SK-N-SH treated with all-trans-retinoic acid at 6 μM for 48 hours (cell line): ENCODE results near the gene PPY.

Source experiments
- ATAC-seq: fragments of 200-7000 bp; cut with Tn5 transposase; 3 replicates; pipeline ENCODE4 v1.9.1; 2020; ENCODE audit warnings: mild to moderate bottlenecking, moderate library complexity
- ARNTL ChIP-seq: fragments of 450-650 bp; formaldehyde crosslinking; IDR thresholded peaks from 2 replicates; pipeline ENCODE4 v1.5.0; 2020; ENCODE audit warnings: low read depth, mild to moderate bottlenecking, moderate library complexity, borderline replicate concordance
- BACH2 ChIP-seq: fragments of 250-450 bp; sonication (Bioruptor Pico); IDR thresholded peaks from 2 replicates; pipeline ENCODE4 v1.9.0; 2021; ENCODE audit warnings: mild to moderate bottlenecking, borderline replicate concordance
- CSDC2 ChIP-seq: fragments of 250-450 bp; sonication (Bioruptor Pico); IDR thresholded peaks from 2 replicates; pipeline ENCODE4 v1.5.0; 2020; ENCODE audit warnings: mild to moderate bottlenecking, moderate library complexity
- ESRRG ChIP-seq: fragments of 250-450 bp; sonication (Bioruptor Pico); IDR thresholded peaks from 2 replicates; pipeline ENCODE4 v1.6.1; 2021; ENCODE audit warnings: mild to moderate bottlenecking
- GLIS3 ChIP-seq: fragments of 250-450 bp; sonication (Bioruptor Pico); IDR thresholded peaks from 2 replicates; pipeline ENCODE4 v1.5.0; 2020; ENCODE audit warnings: mild to moderate bottlenecking, moderate library complexity
- ISL1 ChIP-seq: fragments of 250-450 bp; sonication (Bioruptor Pico); IDR thresholded peaks from 2 replicates; pipeline ENCODE4 v2.1.2; 2022; ENCODE audit warnings: mild to moderate bottlenecking, moderate library complexity
- PPARA ChIP-seq: fragments of 250-450 bp; sonication (Bioruptor Pico); IDR thresholded peaks from 2 replicates; pipeline ENCODE4 v1.5.0; 2020; ENCODE audit warnings: mild to moderate bottlenecking, borderline replicate concordance
- RARB ChIP-seq: fragments of 250-450 bp; sonication (Bioruptor Pico); IDR thresholded peaks from 2 replicates; pipeline ENCODE4 v1.8.0; 2021; ENCODE audit warnings: mild to moderate bottlenecking, moderate library complexity
- ZC3H10 ChIP-seq: fragments of 250-450 bp; sonication (Bioruptor Pico); IDR thresholded peaks from 2 replicates; pipeline ENCODE4 v1.5.1; 2021; ENCODE audit warnings: mild to moderate bottlenecking, moderate library complexity
- ZFP3 ChIP-seq: fragments of 250-450 bp; sonication (Bioruptor Pico); IDR thresholded peaks from 2 replicates; pipeline ENCODE4 v1.5.0; 2020; ENCODE audit warnings: mild to moderate bottlenecking, moderate library complexity
- ZNF565 ChIP-seq: fragments of 450-650 bp; formaldehyde crosslinking; conservative IDR thresholded peaks from 2 replicates; pipeline ENCODE4 v1.5.0; 2020; ENCODE audit warnings: low read depth, mild to moderate bottlenecking, moderate library complexity
- ZNF8 ChIP-seq: fragments of 450-650 bp; formaldehyde crosslinking; IDR thresholded peaks from 2 replicates; pipeline ENCODE4 v1.5.0; 2020; ENCODE audit warnings: mild to moderate bottlenecking, moderate library complexity
- TF ChIP-seq, protein P1 (sequence below): fragments of 250-450 bp; sonication (Bioruptor Pico); IDR thresholded peaks from 2 replicates; pipeline ENCODE4 v1.8.0; 2020; ENCODE audit warnings: mild to moderate bottlenecking, moderate library complexity, borderline replicate concordance
- TF ChIP-seq, protein P2 (sequence below): fragments of 250-450 bp; sonication (Bioruptor Pico); IDR thresholded peaks from 2 replicates; pipeline ENCODE4 v1.5.0; 2020; ENCODE audit warnings: mild to moderate bottlenecking, moderate library complexity
- TF ChIP-seq, protein P3 (sequence below): fragments of 250-450 bp; sonication (Bioruptor Pico); IDR thresholded peaks from 2 replicates; pipeline ENCODE4 v1.5.1; 2021; ENCODE audit warnings: mild to moderate bottlenecking, moderate library complexity
- TF ChIP-seq, protein P4 (sequence below): fragments of 250-450 bp; sonication (Bioruptor Pico); IDR thresholded peaks from 2 replicates; pipeline ENCODE4 v1.8.0; 2021; ENCODE audit warnings: low read depth, mild to moderate bottlenecking, moderate library complexity, borderline replicate concordance

PPY gene

DNA sequence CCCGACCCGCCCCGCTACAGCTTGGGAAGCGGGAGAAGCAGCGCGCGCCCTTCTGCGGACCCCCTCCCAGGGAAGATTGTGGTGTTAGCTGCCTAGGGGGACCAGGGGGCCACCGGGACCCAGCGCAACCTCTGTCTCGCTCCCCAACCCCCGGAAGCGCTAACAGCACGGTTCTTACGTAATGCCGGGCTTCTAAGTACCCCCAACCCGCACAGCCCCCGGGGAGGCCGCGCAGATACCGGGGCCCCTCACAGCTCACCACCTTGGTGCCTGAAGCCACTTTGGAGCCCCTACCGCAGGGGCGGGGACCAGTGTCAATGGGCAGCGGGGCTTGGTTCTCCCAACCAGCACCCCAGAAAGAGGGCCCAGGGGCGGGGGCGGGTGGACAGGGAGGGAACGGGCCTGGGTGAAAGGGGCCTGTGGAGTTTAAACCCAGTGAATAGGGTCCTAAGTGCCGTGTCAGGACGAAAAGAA lies 35.3 kb downstream of the PPY start:
- no peak for TF ChIP-seq ISL1 (CRISPR knock-in tag)
- TF ChIP-seq ARNTL (CRISPR knock-in tag), result no peak
- TF ChIP-seq ZNF565 (CRISPR knock-in tag), result no peak
- no peak for TF ChIP-seq GLIS3 (CRISPR knock-in tag)
- no peak for TF ChIP-seq PPARA (CRISPR knock-in tag)
- no peak for TF ChIP-seq CSDC2
- no peak for TF ChIP-seq ZNF8
- TF ChIP-seq, protein P1, sequence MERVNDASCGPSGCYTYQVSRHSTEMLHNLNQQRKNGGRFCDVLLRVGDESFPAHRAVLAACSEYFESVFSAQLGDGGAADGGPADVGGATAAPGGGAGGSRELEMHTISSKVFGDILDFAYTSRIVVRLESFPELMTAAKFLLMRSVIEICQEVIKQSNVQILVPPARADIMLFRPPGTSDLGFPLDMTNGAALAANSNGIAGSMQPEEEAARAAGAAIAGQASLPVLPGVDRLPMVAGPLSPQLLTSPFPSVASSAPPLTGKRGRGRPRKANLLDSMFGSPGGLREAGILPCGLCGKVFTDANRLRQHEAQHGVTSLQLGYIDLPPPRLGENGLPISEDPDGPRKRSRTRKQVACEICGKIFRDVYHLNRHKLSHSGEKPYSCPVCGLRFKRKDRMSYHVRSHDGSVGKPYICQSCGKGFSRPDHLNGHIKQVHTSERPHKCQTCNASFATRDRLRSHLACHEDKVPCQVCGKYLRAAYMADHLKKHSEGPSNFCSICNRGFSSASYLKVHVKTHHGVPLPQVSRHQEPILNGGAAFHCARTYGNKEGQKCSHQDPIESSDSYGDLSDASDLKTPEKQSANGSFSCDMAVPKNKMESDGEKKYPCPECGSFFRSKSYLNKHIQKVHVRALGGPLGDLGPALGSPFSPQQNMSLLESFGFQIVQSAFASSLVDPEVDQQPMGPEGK, result no peak
- TF ChIP-seq, protein P2, sequence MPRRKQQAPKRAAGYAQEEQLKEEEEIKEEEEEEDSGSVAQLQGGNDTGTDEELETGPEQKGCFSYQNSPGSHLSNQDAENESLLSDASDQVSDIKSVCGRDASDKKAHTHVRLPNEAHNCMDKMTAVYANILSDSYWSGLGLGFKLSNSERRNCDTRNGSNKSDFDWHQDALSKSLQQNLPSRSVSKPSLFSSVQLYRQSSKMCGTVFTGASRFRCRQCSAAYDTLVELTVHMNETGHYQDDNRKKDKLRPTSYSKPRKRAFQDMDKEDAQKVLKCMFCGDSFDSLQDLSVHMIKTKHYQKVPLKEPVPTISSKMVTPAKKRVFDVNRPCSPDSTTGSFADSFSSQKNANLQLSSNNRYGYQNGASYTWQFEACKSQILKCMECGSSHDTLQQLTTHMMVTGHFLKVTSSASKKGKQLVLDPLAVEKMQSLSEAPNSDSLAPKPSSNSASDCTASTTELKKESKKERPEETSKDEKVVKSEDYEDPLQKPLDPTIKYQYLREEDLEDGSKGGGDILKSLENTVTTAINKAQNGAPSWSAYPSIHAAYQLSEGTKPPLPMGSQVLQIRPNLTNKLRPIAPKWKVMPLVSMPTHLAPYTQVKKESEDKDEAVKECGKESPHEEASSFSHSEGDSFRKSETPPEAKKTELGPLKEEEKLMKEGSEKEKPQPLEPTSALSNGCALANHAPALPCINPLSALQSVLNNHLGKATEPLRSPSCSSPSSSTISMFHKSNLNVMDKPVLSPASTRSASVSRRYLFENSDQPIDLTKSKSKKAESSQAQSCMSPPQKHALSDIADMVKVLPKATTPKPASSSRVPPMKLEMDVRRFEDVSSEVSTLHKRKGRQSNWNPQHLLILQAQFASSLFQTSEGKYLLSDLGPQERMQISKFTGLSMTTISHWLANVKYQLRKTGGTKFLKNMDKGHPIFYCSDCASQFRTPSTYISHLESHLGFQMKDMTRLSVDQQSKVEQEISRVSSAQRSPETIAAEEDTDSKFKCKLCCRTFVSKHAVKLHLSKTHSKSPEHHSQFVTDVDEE, result no peak
- TF ChIP-seq, protein P3, sequence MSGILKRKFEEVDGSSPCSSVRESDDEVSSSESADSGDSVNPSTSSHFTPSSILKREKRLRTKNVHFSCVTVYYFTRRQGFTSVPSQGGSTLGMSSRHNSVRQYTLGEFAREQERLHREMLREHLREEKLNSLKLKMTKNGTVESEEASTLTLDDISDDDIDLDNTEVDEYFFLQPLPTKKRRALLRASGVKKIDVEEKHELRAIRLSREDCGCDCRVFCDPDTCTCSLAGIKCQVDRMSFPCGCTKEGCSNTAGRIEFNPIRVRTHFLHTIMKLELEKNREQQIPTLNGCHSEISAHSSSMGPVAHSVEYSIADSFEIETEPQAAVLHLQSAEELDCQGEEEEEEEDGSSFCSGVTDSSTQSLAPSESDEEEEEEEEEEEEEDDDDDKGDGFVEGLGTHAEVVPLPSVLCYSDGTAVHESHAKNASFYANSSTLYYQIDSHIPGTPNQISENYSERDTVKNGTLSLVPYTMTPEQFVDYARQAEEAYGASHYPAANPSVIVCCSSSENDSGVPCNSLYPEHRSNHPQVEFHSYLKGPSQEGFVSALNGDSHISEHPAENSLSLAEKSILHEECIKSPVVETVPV (CRISPR knock-in tag), result no peak
- TF ChIP-seq ZFP3 (CRISPR knock-in tag), result no peak
- TF ChIP-seq RARB (CRISPR knock-in tag), result no peak
- TF ChIP-seq, protein P4, sequence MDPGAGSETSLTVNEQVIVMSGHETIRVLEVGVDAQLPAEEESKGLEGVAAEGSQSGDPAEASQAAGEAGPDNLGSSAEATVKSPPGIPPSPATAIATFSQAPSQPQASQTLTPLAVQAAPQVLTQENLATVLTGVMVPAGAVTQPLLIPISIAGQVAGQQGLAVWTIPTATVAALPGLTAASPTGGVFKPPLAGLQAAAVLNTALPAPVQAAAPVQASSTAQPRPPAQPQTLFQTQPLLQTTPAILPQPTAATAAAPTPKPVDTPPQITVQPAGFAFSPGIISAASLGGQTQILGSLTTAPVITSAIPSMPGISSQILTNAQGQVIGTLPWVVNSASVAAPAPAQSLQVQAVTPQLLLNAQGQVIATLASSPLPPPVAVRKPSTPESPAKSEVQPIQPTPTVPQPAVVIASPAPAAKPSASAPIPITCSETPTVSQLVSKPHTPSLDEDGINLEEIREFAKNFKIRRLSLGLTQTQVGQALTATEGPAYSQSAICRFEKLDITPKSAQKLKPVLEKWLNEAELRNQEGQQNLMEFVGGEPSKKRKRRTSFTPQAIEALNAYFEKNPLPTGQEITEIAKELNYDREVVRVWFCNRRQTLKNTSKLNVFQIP (CRISPR knock-in tag), result no peak
- peak; percentile 17 for ATAC-seq

DNA sequence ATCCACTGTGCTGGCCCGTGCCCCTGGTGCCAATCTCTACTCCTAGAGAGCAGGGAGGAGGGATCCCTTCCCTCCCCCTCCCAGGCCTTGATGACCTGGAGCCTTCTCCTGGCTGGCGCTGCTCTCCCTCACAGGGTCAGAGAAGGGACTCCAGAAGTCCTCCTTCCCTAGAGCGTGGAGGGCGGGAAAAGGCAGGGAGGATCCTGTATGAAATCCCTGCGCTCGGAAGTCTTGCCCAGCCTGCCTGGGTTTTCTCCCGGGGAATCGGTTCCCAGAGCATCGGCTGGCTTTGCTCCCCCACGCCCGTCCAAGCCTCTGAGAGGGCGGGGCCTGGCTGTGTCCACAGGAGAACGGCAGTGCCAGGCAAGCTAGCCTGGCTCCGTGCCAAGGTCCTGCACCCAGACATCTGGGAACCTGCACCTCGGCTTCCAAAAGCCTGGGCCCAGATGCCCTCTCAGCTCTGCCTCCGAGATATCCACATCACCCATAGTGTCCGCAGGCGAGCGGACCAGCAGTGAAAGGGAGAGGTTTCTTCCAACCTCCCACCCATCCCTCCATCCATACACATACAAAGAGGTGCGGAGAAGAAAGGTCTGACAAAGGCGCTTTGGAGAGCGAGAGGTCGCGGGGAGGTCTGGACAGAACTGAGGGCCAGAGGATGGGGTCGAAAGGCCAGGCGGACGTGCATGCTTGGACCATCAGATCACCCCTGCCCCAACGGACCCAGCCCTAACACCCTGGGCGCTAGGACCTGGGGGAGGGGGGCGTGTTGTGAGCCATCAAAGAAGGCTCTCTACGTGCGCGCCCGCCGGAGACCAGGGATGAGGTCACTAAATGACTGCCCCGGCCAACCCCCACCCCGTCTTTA lies 36.1 kb downstream of the PPY start:
- ATAC-seq, result peak; percentile 77
- TF ChIP-seq, protein P3 (CRISPR knock-in tag), result no peak
- TF ChIP-seq, protein P2, result 0 out of 2 replicates have a peak, but pooled peaks have one; percentile 42

DNA sequence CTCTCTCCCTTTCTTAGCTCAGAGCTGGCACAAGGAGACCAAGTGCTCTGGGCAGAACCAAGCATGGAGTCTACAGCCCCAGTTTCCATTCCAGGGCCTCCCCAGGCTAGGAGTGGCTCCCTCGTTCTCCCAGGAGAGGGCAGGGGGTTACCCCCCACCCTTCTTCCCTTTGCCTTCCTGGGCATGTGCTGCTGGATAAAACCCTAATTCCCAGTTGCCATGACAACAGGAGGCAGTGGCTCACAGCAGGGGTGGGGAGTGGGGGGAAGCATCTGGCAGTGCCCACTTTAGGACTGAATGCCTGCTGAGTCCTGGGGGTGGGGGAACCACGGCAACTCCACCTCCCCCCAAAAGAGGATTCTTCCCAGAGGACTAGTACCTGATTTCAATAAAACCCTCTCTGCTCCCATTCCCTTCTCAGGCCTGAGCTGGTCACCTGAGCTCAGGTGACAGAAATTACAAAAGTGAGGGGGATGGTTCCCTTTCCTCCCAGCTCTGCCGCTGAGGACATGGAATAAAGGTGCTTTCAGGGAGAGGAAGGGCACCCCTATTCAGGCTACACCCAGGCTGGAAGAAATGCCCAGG lies 36.8 kb downstream of the PPY start:
- no peak for ATAC-seq
- TF ChIP-seq BACH2 (CRISPR knock-in tag) (no peak), ARNTL (CRISPR knock-in tag) (no peak), ISL1 (CRISPR knock-in tag) (no peak), ESRRG (CRISPR knock-in tag) (no peak), ZC3H10 (CRISPR knock-in tag) (no peak)
- TF ChIP-seq, protein P2, result no peak
